Sciatic nerve (tissue), 2 donors: ENCODE results near the gene LIMCH1. TPM values are rescaled to one million over a fixed set of nuclear protein-coding genes. Genes with fewer than 3 reads are reported as not detected.

Experiments
- ATAC-seq: fragments of 200-7000 bp; cut with Tn5 transposase; one replicate; pipeline ENCODE4 v1.9.1; 2020; ENCODE audit warnings: mild to moderate bottlenecking, moderate library complexity
- DNase-seq: peaks from one replicate; pipeline ENCODE4 v3.0.0-alpha.2; 2020; ENCODE audit warnings: low spot score
- intact Hi-C: fragments of 100-400 bp; cut with DNase I; formaldehyde crosslinking; loops from one replicate; pipeline ENCODE4 v1.14.2; 2022
- total RNA-seq: library from RNA; stranded (reverse); fragmentation: NEBNext Ultra II Directional; extraction: Animal tissue kit (Norgen Biotek cat#: 25700); gene quantifications from one replicate; pipeline ENCODE4 v1.2.1, GENCODE V29; 2021
- donor health status: DM: no; HTN: no; CAD: no.
- donor health status: DM: no; HTN: no; CAD: no.

The LIMCH1 gene
- total RNA-seq, 1 donor from 2014 or later: 195 TPM

- ATAC-seq (no peak), DNase-seq (no peak)
- intact Hi-C loops: no loop called here
These were observed 16.9 kb downstream of the LIMCH1 start for GRCh38 chr4:41554905-41555304.

DNA sequence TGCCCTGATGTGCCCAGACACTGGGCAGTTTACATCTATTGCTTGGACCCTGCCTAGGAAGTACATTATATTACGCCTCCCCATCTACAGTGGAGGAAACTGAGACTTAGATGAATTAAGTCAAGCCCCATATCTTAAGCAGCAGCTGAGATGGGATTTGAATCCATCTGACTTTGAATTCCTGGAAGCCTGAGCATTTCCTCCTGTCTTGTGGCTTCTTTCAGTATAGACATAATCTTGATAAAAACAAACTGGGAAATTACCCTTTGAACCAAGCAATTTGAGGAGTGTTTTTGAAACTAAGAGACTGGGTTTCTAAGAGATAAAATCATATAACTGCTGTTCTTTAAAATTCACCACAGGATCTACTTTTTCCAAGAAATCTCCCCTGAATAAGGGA lies 18.6 kb downstream of the LIMCH1 start:
- ATAC-seq (no peak), DNase-seq (no peak)
- intact Hi-C loops: no loop called here

- no peak for DNase-seq
- intact Hi-C loops: no loop called here
- ATAC-seq: no peak
These were observed 22.1 kb downstream of the LIMCH1 start for GRCh38 chr4:41559940-41560516.

DNA sequence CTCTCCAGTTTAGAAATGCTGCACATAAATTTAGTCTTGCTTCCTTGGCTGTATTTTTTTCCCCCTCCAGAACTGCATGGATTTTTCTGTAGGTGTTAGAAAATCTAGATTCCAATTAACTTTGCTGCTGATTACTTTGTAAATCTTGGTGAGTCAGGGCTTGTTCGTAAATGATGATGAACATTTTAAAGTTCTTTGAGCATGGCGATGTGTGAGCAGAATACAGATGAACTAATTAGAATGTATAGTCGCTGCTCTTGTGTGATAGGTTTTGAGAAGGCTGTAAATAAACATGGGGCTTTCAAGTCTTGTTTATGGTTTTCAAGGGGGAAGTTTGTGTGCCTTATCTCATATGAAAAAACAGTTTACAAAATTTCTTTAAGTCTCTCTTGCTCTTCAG lies 23.3 kb downstream of the LIMCH1 start:
- intact Hi-C loops: no loop called here
- ATAC-seq: no peak
- DNase-seq: no peak

- intact Hi-C loops: no loop called here
- DNase-seq: no peak
- no peak for ATAC-seq
These were observed 29.2 kb downstream of the LIMCH1 start for GRCh38 chr4:41567186-41567585.

GRCh38 chr4:41568363-41568762 lies 30.4 kb downstream of the LIMCH1 start:
- intact Hi-C loops: no loop called here
- no peak for ATAC-seq

DNA sequence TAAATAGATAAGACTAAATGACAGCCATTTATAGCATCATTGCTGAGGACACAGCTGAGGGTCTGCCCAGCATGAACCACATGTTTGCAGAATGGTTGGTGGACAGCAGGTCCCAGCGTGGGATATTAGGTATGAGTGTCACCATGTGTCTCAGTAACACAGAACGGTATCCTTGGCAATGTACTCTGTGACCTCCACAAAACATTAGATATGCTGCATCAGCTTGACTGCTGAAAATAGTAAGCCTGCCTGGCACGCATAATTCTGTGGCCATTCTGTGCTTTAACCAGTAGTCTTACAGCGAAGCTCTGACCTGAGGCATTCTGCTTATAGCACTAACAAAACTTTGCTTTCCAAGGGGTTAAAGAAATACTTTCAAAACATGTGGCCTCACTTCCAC lies 32.0 kb downstream of the LIMCH1 start:
- peak; percentile 38 for ATAC-seq
- intact Hi-C loops: no loop called here
- DNase-seq: no peak

More at GRCh38 chr4:41568363-41568762, 30.4 kb downstream of the LIMCH1 start:
- DNase-seq: no peak

GRCh38 chr4:41571422-41571821 lies 33.5 kb downstream of the LIMCH1 start:
- DNase-seq (no peak), ATAC-seq (no peak)
- intact Hi-C loops: no loop called here

GRCh38 chr4:41572516-41572915 lies 34.6 kb downstream of the LIMCH1 start:
- DNase-seq: no peak
- intact Hi-C loops: no loop called here
- peak; percentile 57 for ATAC-seq

- DNase-seq (no peak), ATAC-seq (no peak)
- intact Hi-C loops: no loop called here
These were observed 35.0 kb downstream of the LIMCH1 start for GRCh38 chr4:41572956-41573355.

DNA sequence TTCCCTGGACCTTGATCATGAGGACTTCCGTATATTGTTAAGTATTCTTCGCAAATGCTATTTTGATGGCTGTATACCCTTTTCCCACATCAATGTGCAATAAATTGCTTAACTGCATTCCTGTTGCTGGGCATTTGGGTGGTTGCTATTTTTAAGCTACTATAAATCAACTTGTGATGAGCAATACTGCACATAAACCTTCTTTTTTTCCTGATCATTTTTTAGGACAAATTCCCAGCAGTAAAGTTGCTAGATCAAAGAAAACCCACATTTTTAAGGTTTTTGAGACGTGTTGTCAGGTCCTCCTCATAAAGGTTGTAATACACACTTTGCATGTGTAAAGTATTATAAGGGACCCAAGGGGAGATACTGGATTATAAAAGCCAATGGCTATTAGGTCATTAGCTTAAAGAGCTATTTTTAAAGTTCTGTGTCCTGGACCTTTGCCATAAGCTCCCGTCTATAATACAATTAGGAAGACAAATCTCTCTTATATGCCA lies 35.6 kb downstream of the LIMCH1 start:
- ATAC-seq (no peak), DNase-seq (no peak)
- intact Hi-C loops: no loop called here

DNA sequence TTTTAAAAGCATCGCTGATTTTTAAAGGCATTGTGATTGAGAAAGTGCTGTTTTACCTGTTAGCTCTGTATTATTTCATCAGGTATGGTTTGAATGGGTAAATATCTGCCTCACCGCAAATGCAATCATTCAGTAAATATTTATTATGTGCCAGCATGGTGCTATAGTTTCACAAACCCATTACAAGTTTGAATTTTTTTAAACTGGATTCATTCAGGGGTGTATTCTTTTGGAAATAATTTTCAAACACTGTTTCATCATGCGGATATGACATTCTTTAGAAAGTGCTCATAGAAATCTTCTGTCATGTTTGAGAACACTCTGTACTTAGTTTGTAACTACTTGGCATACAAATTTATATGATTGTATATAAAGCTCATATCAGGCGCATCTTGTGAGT lies 37.2 kb downstream of the LIMCH1 start:
- ATAC-seq: no peak
- DNase-seq: no peak
- intact Hi-C loops: no loop called here

DNA sequence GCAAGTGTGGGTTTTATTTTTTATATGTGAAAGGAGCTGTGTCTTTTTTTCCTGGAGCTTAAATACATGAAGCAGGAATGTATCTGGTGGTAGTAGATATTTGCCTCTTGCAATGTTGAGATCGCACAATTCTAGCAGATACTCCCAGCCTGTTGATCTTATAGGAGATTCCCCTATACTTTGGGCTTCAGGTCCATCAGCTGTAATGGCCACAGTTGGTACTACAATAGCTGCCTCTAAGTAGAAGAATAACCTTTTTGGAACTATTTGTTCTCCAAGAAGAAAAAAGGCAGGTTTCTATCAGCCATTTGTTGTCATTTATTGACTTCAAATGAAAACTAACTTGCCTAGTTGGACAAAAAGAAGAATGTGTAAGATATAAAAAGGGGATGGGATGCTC lies 37.7 kb downstream of the LIMCH1 start:
- DNase-seq: no peak
- ATAC-seq: no peak
- intact Hi-C loops: no loop called here

DNA sequence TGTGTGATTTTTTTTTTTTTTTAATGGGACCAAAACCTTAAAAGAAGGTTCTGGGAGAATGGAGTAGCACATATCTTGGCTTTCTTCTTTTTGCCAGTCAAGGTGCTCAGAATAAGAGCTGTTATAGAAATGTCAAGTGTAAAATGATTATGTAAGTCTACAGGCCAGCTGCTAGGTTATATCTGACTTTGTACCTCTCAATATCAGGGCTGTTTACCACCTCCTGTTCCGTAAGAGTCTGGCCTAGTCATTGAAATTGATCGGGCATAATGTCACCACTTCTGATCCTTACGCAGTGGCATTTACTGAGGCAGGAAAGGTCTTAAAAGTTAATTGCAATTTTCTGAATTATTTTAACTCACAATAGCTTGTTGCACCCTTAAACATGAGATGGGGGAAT lies 41.1 kb downstream of the LIMCH1 start:
- ATAC-seq (no peak), DNase-seq (no peak)
- intact Hi-C loops: no loop called here

- DNase-seq: no peak
- intact Hi-C loops: no loop called here
- ATAC-seq: no peak
These were observed 41.6 kb downstream of the LIMCH1 start for GRCh38 chr4:41579526-41579925.

- ATAC-seq: no peak
- intact Hi-C loops: no loop called here
- no peak for DNase-seq
These were observed 42.0 kb downstream of the LIMCH1 start for GRCh38 chr4:41580007-41580406.

- intact Hi-C loops: no loop called here
- ATAC-seq: no peak
- no peak for DNase-seq
These were observed 48.8 kb downstream of the LIMCH1 start for GRCh38 chr4:41586675-41587225.

- DNase-seq (no peak), ATAC-seq (no peak)
- intact Hi-C loops: no loop called here
These were observed 49.3 kb downstream of the LIMCH1 start for GRCh38 chr4:41587286-41587685.

GRCh38 chr4:41590591-41590990 lies 52.6 kb downstream of the LIMCH1 start:
- intact Hi-C loops: no loop called here
- DNase-seq: no peak
- ATAC-seq: no peak

DNA sequence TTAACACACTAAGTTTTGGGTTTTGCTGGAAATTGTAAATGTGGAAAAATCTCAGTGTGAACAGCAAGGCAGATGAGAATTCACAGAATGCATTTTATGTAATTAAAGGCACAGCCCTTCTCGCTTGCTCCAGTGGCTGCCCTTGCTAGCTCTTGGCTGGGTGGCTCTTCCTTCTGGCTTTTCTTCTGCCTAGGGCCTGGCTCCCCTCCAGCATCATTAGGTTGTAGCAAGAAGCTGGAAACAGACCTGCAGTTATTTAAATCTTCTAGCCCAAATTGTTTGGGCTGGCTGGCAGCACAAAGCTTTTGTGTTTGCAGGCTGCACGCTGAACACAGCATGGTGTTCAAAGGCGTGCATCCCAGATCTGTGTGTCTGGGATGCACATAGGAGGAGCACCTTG lies 56.5 kb downstream of the LIMCH1 start:
- intact Hi-C loops: no loop called here

DNA sequence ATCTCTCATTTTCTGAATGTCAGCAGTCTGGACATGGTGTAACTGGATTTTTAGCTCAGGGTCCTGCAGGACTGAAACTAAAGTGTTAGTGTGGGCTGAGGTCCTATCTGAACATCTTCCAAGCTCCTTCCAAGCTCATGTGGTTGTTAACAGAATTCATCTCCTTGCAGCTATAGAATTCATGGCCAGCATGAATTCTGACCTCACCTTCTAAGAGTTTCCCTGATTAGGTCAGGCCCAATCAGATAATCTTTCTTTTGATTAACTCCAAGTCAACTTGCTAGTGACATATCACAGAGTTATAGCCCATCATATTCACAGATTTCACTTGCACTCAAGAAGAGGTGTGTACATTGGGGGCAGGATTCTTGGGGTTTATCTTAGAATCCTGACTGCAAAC lies 59.5 kb downstream of the LIMCH1 start:
- intact Hi-C loops: no loop called here
- ATAC-seq: no peak
- DNase-seq: no peak

More for the DNA sequence above, 56.5 kb downstream of the LIMCH1 start:
- DNase-seq (peak; percentile 63), ATAC-seq (peak; percentile 64)
